Smooth muscle cell (in vitro differentiated cells): ENCODE measurements around the gene PBX2. TPM values are rescaled to one million over a fixed set of nuclear protein-coding genes. Genes with fewer than 3 reads are reported as not detected.

Experiments used
- DNase-seq: peaks from one replicate; lab custom pipeline; 2025; ENCODE audit not compliant: unreplicated experiment; lab: John Stamatoyannopoulos, UW
- H2AFZ ChIP-seq: fragments of 200-600 bp; sonication (generic); 2 replicates; pipeline ENCODE4 v1.6.0; 2016; ENCODE audit warnings: antibody characterized with exemption, low read depth, mild to moderate bottlenecking
- H3F3A ChIP-seq: fragments of 200-600 bp; sonication (generic); 2 replicates; pipeline ENCODE4 v1.6.0; 2017; ENCODE audit warnings: antibody characterized with exemption, low read depth
- H3K27ac ChIP-seq: fragments of 200-600 bp; sonication (generic); 2 replicates; pipeline ENCODE4 v1.5.1; 2016; ENCODE audit warnings: low read depth, mild to moderate bottlenecking
- H3K27me3 ChIP-seq: fragments of 200-600 bp; sonication (generic); 2 replicates; pipeline ENCODE4 v1.6.1; 2016; ENCODE audit warnings: low read depth, mild to moderate bottlenecking
- H3K36me3 ChIP-seq: fragments of 200-600 bp; sonication (generic); 2 replicates; pipeline ENCODE4 v1.5.1; 2016; ENCODE audit warnings: low read depth
- H3K4me1 ChIP-seq: fragments of 200-600 bp; sonication (generic); 2 replicates; pipeline ENCODE4 v1.5.1; 2016; ENCODE audit warnings: low read depth
- H3K4me2 ChIP-seq: fragments of 200-600 bp; sonication (generic); 2 replicates; pipeline ENCODE4 v1.6.0; 2016; ENCODE audit warnings: mild to moderate bottlenecking
- H3K4me3 ChIP-seq: fragments of 200-600 bp; sonication (generic); 2 replicates; pipeline ENCODE4 v1.5.1; 2016; ENCODE audit warnings: mild to moderate bottlenecking
- H3K79me2 ChIP-seq: fragments of 200-600 bp; sonication (generic); 2 replicates; pipeline ENCODE4 v1.6.0; 2016; ENCODE audit warnings: low read depth, mild to moderate bottlenecking
- H3K9ac ChIP-seq: fragments of 200-600 bp; sonication (generic); 2 replicates; pipeline ENCODE4 v1.6.0; 2016; ENCODE audit warnings: low read depth
- H3K9me3 ChIP-seq: fragments of 200-600 bp; sonication (generic); replicated peaks from 2 replicates; pipeline ENCODE4 v1.5.1; 2016; ENCODE audit warnings: low read depth
- H4K20me1 ChIP-seq: fragments of 200-600 bp; sonication (generic); 2 replicates; pipeline ENCODE4 v1.6.0; 2016; ENCODE audit warnings: low read depth
- WGBS: methylation state at CpG from one replicate; pipeline ENCODE4 v1.1.7; 2016; ENCODE audit warnings: low lambda C conversion rate; 5-methylcytosine and 5-hydroxymethylcytosine counted together
- polyA plus RNA-seq: library from polyadenylated mRNA; unstranded; fragments of >200 nt; fragmentation: Nextera tagmentation; extraction: Ambion mirVana; gene quantifications from 2 replicates; pipeline ENCODE4 v1.2.1, GENCODE V29; 2016
- total RNA-seq: library from RNA; depleted of rRNA; stranded (reverse); fragments of >200 nt; gene quantifications from 2 replicates; pipeline ENCODE4 v1.2.3, GENCODE V29; 2014
- TF ChIP-seq, protein P1 (sequence below): fragments of 200-600 bp; sonication (generic); IDR thresholded peaks from 2 replicates; pipeline ENCODE4 v1.5.1; 2017; ENCODE audit warnings: borderline replicate concordance, mild to moderate bottlenecking, antibody characterized with exemption; ENCODE audit not compliant: insufficient read depth, poor library complexity, severe bottlenecking

Gene PBX2
- total and polyA plus RNA-seq, 2 experiments from 2014 or later: 14.0 to 43.6 TPM

GRCh38 chr6:32191696-32192607 is 1.9 kb upstream of the PBX2 start:
- TF ChIP-seq, protein P1, sequence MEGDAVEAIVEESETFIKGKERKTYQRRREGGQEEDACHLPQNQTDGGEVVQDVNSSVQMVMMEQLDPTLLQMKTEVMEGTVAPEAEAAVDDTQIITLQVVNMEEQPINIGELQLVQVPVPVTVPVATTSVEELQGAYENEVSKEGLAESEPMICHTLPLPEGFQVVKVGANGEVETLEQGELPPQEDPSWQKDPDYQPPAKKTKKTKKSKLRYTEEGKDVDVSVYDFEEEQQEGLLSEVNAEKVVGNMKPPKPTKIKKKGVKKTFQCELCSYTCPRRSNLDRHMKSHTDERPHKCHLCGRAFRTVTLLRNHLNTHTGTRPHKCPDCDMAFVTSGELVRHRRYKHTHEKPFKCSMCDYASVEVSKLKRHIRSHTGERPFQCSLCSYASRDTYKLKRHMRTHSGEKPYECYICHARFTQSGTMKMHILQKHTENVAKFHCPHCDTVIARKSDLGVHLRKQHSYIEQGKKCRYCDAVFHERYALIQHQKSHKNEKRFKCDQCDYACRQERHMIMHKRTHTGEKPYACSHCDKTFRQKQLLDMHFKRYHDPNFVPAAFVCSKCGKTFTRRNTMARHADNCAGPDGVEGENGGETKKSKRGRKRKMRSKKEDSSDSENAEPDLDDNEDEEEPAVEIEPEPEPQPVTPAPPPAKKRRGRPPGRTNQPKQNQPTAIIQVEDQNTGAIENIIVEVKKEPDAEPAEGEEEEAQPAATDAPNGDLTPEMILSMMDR: no peak
- Histone ChIP-seq H3K36me3 (no peaks in the 10 kb centered on the region), H3K79me2 (peaks cover 17% of the 10 kb centered on the region), H2AFZ (no peak overlapping the region), H3K27me3 (no peaks in the 10 kb centered on the region), H3F3A (peaks cover 28% of the 10 kb centered on the region), H3K4me2 (peak overlapping the region; percentile 77), H3K9me3 (no peaks in the 10 kb centered on the region), H4K20me1 (no peaks in the 10 kb centered on the region), H3K27ac (peak overlapping the region; percentile 96), H3K9ac (peak overlapping the region; percentile 50), H3K4me1 (peaks cover 43% of the 10 kb centered on the region), H3K4me3 (no peak overlapping the region)
- 86% methylated on average over 9 of the region's 15 CpGs for WGBS
- no peak for DNase-seq

GRCh38 chr6:32190911-32191677 is 1.1 kb upstream of the PBX2 start:
- Histone ChIP-seq H3K27ac (peak overlapping the region; percentile 96), H3K4me3 (peak overlapping the region; percentile 86)

DNA sequence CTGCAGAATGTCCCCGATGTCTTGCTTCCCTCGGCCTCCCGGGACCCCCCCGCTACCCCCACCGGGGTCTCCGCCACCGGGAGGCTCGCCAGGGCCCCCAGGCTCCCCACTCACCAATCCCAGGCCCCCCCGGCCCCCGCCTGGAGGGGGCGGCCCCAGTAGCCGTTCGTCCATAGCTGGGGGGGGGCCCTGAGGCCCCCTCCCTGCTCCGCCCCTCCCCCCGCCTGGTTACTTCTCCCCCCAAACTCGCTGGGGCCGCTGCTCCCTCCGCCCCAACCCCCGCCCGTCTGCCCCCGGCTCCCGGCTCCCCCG is 304 bp downstream of the PBX2 start:
- Histone ChIP-seq H3K4me2 (peak overlapping the region; percentile 96), H3K27ac (peak overlapping the region; percentile 96), H2AFZ (no peak overlapping the region)

More at GRCh38 chr6:32190911-32191677, 1.1 kb upstream of the PBX2 start:
- Histone ChIP-seq H3F3A (peaks cover 37% of the 10 kb centered on the region), H3K36me3 (no peaks in the 10 kb centered on the region), H2AFZ (no peak overlapping the region), H3K27me3 (no peaks in the 10 kb centered on the region), H3K4me2 (peak overlapping the region; percentile 96), H4K20me1 (no peaks in the 10 kb centered on the region), H3K9me3 (no peaks in the 10 kb centered on the region), H3K9ac (peak overlapping the region; percentile 92), H3K79me2 (peaks cover 17% of the 10 kb centered on the region), H3K4me1 (peaks cover 40% of the 10 kb centered on the region)
- WGBS: 90% methylated on average over 8 of the region's 8 CpGs
- DNase-seq: no peak
- TF ChIP-seq, protein P1: no peak

More for the DNA sequence above, 304 bp downstream of the PBX2 start:
- H3K36me3 ChIP-seq: no peaks in the 10 kb centered on the region
- H3K27me3 ChIP-seq: no peaks in the 10 kb centered on the region
- 10% methylated on average over 5 of the region's 23 CpGs for WGBS
- H3K79me2 ChIP-seq: peaks cover 17% of the 10 kb centered on the region
- peak overlapping the region; percentile 92 for H3K9ac ChIP-seq
- H3K4me1 ChIP-seq: peaks cover 40% of the 10 kb centered on the region
- DNase-seq: no peak
- TF ChIP-seq, protein P1: no peak
- peak overlapping the region; percentile 86 for H3K4me3 ChIP-seq
- no peaks in the 10 kb centered on the region for H3K9me3 ChIP-seq
- peaks cover 32% of the 10 kb centered on the region for H3F3A ChIP-seq
- no peaks in the 10 kb centered on the region for H4K20me1 ChIP-seq
